Muscle layer of duodenum (tissue), 2 donors: ENCODE results near the gene THSD7A.

ENCODE experiments used
- H3K27ac ChIP-seq: one replicate; pipeline ENCODE4 v1.7.0; 2013; ENCODE audit warnings: mild to moderate bottlenecking, low read length
- H3K27me3 ChIP-seq: one replicate; pipeline ENCODE4 v1.7.0; 2013; ENCODE audit warnings: low read depth, mild to moderate bottlenecking, control low read depth, low read length
- H3K36me3 ChIP-seq, 2 donors: one replicate each; pipeline ENCODE4 v1.7.0; 2013; ENCODE audit warnings: low read length in 2 of 2, control low read depth in 1 of 2, mild to moderate bottlenecking in 1 of 2; ENCODE audit not compliant: insufficient read depth in 2 of 2, control insufficient read depth in 1 of 2
- H3K4me1 ChIP-seq, 2 donors: one replicate each; pipeline ENCODE4 v1.7.0; 2013; ENCODE audit warnings: low read length in 2 of 2, mild to moderate bottlenecking in 2 of 2, control low read depth in 1 of 2, moderate library complexity in 1 of 2; ENCODE audit not compliant: insufficient read depth in 2 of 2, control insufficient read depth in 1 of 2
- H3K4me3 ChIP-seq, 2 donors: one replicate each; pipeline ENCODE4 v1.7.0; 2013; ENCODE audit warnings: low read length in 2 of 2, low read depth in 1 of 2, mild to moderate bottlenecking in 1 of 2
- H3K9me3 ChIP-seq, 2 donors: one replicate each; pipeline ENCODE4 v1.7.0; 2013; ENCODE audit warnings: low read length in 2 of 2, control low read depth in 1 of 2, mild to moderate bottlenecking in 1 of 2; ENCODE audit not compliant: control insufficient read depth in 1 of 2
- donor health status: healthy.

Gene THSD7A

DNA sequence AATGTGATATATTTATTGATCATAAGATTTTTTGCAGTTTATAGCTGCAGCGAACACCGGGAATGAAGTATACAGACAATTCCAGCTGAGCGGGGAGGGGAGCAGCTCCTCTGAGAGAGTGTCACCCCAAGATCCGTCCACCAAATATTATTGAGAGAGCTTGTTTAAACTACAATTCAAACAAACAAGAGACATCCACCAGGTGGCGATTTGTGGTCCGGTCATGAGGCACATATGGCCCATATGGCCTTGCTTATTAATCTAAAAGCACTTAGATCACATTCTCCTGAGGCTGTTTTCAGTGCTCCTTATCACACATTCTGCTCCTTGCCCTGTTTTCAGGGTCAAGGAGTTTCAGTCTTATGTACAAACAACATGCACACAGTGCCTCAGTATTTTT, 83.1 kb downstream of the THSD7A start:
- Histone ChIP-seq H3K27ac (no peak overlapping the region), H3K9me3 (no peaks in the 10 kb centered on the region), H3K27me3 (no peaks in the 10 kb centered on the region), H3K4me3 (no peak overlapping the region), H3K36me3 (no peaks in the 10 kb centered on the region), H3K4me1 (no peaks in the 10 kb centered on the region)

DNA sequence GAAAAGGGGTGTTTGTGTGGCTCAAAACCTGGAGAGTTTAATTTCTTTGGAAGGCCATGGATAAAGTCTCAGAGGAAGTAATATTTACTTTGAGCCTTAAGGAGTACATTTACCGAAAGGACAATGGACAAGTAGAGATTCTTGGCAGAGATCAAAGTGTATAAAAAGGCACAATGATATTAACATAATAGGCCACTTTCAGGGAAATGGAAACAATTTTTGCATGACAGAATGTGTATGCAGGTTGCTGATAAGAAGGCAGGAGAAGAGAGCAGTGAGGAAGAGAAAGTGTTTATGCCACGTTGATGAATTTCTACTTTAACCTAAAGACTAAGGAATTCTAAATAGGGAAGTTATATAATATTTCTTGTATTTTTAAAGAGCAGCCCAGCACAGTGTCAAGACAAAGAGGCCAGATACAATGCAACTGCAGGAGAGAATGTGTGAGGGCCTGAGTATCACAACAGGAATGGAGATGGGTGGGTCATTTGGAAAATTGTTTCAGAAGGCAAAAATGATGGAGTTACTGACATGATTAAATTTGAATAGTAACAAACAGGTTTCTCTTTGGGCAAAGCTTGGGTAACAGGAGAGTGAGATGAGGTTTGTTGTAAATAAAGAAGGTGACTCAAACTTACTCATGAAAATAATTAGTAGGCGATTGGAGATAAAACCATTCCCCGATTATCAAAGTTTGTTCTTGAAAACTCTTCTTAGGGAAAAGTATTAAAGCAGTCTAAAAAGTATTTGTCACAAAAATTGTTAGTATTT, 84.1 kb downstream of the THSD7A start:
- Histone ChIP-seq H3K27ac (no peak overlapping the region), H3K4me1 (no peaks in the 10 kb centered on the region), H3K9me3 (no peaks in the 10 kb centered on the region), H3K4me3 (no peak overlapping the region), H3K36me3 (no peaks in the 10 kb centered on the region), H3K27me3 (no peaks in the 10 kb centered on the region)

DNA sequence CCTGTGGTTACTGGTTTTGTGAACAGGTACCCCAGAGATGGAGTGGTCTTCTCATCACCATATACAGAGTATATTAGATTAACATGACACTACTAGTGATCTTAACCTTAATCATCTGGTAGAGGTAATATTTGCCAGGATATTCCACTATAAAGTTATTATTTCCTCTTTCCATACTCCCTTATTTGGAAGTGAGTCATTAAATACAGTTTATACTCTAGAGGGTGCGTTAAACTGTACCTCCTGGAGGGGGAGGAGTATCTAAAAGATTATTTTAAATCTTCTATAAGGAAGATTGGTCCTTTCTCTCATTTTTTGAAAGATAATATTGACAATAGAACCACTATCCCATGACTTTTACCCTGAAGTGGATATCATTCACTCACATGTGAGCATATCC, 85.4 kb downstream of the THSD7A start:
- Histone ChIP-seq H3K4me3 (no peak overlapping the region), H3K27me3 (no peaks in the 10 kb centered on the region), H3K36me3 (no peaks in the 10 kb centered on the region), H3K27ac (no peak overlapping the region), H3K4me1 (no peaks in the 10 kb centered on the region), H3K9me3 (no peaks in the 10 kb centered on the region)

DNA sequence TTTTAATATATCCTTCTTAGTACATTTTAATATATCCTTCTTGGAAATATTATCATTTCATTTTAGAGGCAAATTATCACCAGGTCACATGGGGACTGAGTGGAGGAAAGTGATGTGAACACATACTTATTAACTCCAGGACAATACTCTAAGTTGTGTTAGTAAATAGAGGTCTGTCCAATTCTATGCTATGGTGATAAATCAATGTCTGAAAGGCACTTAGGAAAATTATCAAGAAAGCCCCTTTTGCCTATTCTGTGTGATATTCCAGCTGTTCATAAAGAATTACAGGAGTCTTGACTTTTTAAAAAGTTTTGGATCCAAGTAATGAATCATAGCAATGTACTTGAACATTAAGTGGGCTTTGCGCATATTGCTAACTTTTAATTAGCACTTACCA, 88.5 kb downstream of the THSD7A start:
- no peaks in the 10 kb centered on the region for H3K36me3 ChIP-seq
- no peaks in the 10 kb centered on the region for H3K27me3 ChIP-seq
- no peaks in the 10 kb centered on the region for H3K9me3 ChIP-seq
- H3K4me1 ChIP-seq: no peaks in the 10 kb centered on the region
- no peak overlapping the region for H3K27ac ChIP-seq
- H3K4me3 ChIP-seq: no peak overlapping the region

DNA sequence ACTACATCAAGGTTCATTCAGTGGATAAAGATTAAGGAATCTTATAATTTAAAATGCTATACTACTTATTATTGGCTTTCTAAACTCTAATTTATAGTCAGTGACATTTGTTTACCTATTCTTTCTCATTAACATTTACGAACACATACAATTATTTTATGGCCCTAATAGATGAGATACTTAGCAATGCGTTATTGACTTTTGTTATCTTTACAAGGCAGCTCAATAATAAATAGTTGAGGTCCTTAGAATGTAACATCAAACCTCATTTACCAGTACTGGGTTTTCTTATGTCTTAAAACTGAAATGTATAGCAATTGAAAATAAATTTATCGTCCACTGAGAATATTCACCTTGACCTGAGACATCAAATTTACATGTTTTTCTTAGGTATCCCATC, 89.0 kb downstream of the THSD7A start:
- Histone ChIP-seq H3K27me3 (no peaks in the 10 kb centered on the region), H3K27ac (no peak overlapping the region), H3K36me3 (no peaks in the 10 kb centered on the region), H3K4me1 (no peaks in the 10 kb centered on the region), H3K4me3 (no peak overlapping the region), H3K9me3 (no peaks in the 10 kb centered on the region)

DNA sequence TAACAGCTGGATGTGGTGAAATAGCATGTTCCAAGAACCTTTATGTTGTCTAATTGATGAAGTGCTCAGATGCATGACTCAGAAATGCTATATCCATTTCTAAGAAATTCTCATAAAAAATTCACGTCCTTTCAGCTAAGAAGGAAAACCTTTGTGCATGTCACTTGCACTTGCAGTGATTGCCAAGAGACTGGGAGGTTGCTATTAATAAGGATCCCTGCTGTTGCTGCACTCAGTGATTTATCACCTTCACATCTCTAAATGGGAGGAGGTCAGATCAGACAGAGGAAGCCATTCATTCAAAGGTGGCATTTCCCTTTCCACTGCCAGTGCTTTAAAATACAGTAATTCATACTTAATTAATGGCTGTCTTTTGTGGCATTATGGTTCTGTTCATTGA, 89.5 kb downstream of the THSD7A start:
- H3K27ac ChIP-seq: no peak overlapping the region
- H3K36me3 ChIP-seq: no peaks in the 10 kb centered on the region
- H3K27me3 ChIP-seq: no peaks in the 10 kb centered on the region
- no peak overlapping the region for H3K4me3 ChIP-seq
- no peaks in the 10 kb centered on the region for H3K9me3 ChIP-seq
- H3K4me1 ChIP-seq: no peaks in the 10 kb centered on the region

DNA sequence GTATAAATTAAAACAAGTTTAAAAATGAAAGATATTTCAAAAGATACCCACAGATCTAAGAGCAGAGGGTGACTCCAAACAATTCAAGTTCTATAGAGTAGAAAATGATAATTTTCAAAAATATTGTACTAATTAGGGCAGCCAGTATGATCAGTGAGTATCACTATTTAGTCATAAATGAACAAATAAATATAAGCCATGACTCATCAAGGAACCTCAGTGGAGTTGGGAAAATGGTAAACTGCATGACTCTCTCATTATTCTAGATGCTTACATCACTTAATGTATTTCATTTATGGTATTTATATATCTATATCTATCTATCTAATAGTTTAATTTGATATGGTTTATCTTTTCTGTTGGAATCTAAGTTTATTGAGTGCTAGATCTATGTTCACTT, 94.3 kb downstream of the THSD7A start:
- H3K27me3 ChIP-seq: no peaks in the 10 kb centered on the region
- no peak overlapping the region for H3K4me3 ChIP-seq
- H3K36me3 ChIP-seq: no peaks in the 10 kb centered on the region
- H3K9me3 ChIP-seq: no peaks in the 10 kb centered on the region
- H3K4me1 ChIP-seq: no peaks in the 10 kb centered on the region
- no peak overlapping the region for H3K27ac ChIP-seq

DNA sequence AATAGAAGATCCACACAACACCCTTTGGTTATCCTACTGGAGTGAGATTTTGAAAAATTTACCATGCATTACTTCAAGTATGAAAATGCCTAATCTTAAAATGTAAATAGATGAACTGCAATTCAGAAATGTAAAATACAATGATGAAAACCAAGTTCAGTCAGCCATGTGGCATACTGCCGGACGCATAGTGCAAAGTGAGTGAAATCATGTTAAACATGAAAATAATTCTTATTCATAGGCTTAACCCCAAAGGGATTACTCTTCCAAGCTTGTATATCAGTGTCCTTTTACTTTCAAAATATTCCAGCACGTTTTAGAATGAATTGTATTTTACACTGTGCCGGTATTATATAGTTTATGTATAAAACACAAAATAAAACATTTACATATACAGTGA, 99.8 kb downstream of the THSD7A start:
- no peak overlapping the region for H3K27ac ChIP-seq
- H3K9me3 ChIP-seq: no peaks in the 10 kb centered on the region
- H3K36me3 ChIP-seq: no peaks in the 10 kb centered on the region
- H3K4me1 ChIP-seq: no peaks in the 10 kb centered on the region
- H3K27me3 ChIP-seq: no peaks in the 10 kb centered on the region
- no peak overlapping the region for H3K4me3 ChIP-seq

DNA sequence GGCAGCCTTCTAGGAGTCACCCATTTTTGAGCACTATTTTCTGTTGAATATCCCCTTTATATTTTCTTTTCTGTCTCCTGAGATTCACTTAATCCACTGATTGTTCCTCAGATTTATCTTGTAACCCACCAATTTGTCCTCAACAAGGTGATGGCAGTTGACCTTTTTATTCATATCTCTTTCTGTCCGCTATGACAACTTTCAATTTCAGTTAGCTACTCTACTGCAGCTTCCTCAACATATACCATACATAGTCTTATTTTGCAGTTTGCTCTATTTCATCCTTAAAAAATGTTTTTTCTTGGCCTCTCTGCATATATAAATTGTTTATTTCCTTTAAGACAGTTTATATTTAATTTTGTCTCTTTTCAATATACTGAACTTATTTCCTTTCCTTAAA, 101.3 kb downstream of the THSD7A start:
- Histone ChIP-seq H3K4me3 (no peak overlapping the region), H3K9me3 (no peaks in the 10 kb centered on the region), H3K27ac (no peak overlapping the region), H3K4me1 (peaks cover 0 to 5% of the 10 kb centered on the region in 2 donors), H3K36me3 (no peaks in the 10 kb centered on the region), H3K27me3 (no peaks in the 10 kb centered on the region)

DNA sequence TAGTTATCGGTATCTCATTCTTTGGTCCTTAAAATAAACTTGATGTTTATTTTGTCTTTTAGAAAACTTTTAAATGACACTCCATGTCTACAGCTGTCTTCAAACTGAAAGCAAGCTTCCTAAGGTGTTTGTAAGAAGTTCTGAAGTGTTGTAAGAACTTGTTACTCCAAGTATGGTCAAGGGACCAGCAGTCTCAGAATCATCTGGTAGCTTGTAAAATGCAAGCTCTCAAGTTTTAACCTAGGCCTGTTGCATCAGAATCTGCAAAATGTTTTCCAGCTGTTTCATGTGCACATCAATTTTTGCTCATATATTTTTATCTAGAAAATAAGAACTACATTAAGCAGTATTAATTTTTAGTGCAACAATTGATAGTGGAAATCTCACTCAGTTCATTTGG, 104.1 kb downstream of the THSD7A start:
- peaks cover 0 to 5% of the 10 kb centered on the region in 2 donors for H3K4me1 ChIP-seq
- H3K9me3 ChIP-seq: no peaks in the 10 kb centered on the region
- no peaks in the 10 kb centered on the region for H3K36me3 ChIP-seq
- no peak overlapping the region for H3K4me3 ChIP-seq
- no peaks in the 10 kb centered on the region for H3K27me3 ChIP-seq
- H3K27ac ChIP-seq: no peak overlapping the region

DNA sequence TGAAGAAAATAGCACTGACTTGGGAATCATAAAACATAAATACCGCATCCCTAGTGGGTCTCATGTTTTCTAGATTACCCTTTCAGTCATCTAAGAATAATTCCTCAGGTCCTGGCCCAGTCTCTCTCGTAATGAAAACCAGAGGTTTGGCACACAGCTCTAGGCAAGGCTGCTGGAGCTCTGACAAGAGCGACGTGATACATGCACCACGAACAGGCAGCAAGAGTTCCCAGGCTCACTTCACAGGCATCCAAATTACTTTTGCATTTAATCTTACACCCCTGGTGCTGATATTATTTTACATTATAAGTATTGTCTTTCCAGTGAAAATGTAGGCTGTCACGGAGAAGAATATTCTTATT, 105.2 kb downstream of the THSD7A start:
- Histone ChIP-seq H3K36me3 (no peaks in the 10 kb centered on the region), H3K4me3 (no peak overlapping the region), H3K9me3 (no peaks in the 10 kb centered on the region), H3K27me3 (no peaks in the 10 kb centered on the region), H3K27ac (no peak overlapping the region), H3K4me1 (peaks cover 0 to 5% of the 10 kb centered on the region in 2 donors)
